Sigmoid colon (tissue), 7 donors: ENCODE measurements around the gene BMPR1A. TPM values are rescaled to one million over a fixed set of nuclear protein-coding genes. Genes with fewer than 3 reads are reported as not detected.

Experiments used
- DNase-seq: peaks from one replicate; pipeline ENCODE4 v3.0.0-alpha.2; 2019
- H3K27ac ChIP-seq, 4 donors: fragments of 200-600 bp; sonication (generic); one replicate each; pipeline ENCODE4 v1.5.1; 2016 to 2019; ENCODE audit warnings: mild to moderate bottlenecking in 1 of 4
- H3K27me3 ChIP-seq, 3 donors: fragments of 200-600 bp; sonication (generic); one replicate each; pipeline ENCODE4 v1.5.1; 2019; ENCODE audit warnings: mild to moderate bottlenecking in 1 of 3
- H3K36me3 ChIP-seq, 4 donors: fragments of 200-600 bp; sonication (generic); one replicate each; pipeline ENCODE4 v1.5.1; 2016 to 2019
- H3K4me1 ChIP-seq, 4 donors: fragments of 200-600 bp; sonication (generic); one replicate each; pipeline ENCODE4 v1.5.1; 2017 to 2019
- H3K4me3 ChIP-seq, 4 donors: fragments of 200-600 bp; sonication (generic); one replicate each; pipeline ENCODE4 v1.5.1; 2017 to 2019; ENCODE audit warnings: mild to moderate bottlenecking in 2 of 4, moderate library complexity in 1 of 4
- H3K9me3 ChIP-seq, 4 donors: fragments of 200-600 bp in 3 of 4; sonication (generic) in 3 of 4; one replicate each; pipeline versions ENCODE4 v1.5.1 to v1.6.1; 2013 to 2019
- EP300 ChIP-seq, 4 donors: sonication (generic); formaldehyde crosslinking; IDR thresholded peaks; one replicate each; pipeline ENCODE4 v1.6.1; 2017; ENCODE audit warnings: antibody characterized with exemption in 4 of 4
- POLR2A ChIP-seq, 2 donors: fragments of 450-650 bp; IDR thresholded peaks; one replicate each; pipeline ENCODE4 v1.6.1; 2016; ENCODE audit warnings: antibody characterized with exemption in 2 of 2, mild to moderate bottlenecking in 2 of 2, moderate library complexity in 2 of 2
- POLR2AphosphoS5 ChIP-seq, 4 donors: sonication (generic); formaldehyde crosslinking; IDR thresholded peaks; one replicate each; pipeline ENCODE4 v1.6.1; 2017; ENCODE audit warnings: antibody characterized with exemption in 4 of 4
- WGBS, 2 donors: extraction: QIAGEN DNeasy Blood & Tissue Kit; methylation state at CpG; one replicate each; pipeline ENCODE4 v1.1.7; 2013; 5-methylcytosine and 5-hydroxymethylcytosine counted together
- intact Hi-C: fragments of 100-400 bp; cut with DNase I; formaldehyde crosslinking; loops from one replicate; pipeline ENCODE4 v1.15.1; 2023
- polyA plus RNA-seq, 3 donors: library from polyadenylated mRNA; stranded (reverse); fragments of 200-250 nt; gene quantifications; one replicate each; pipeline ENCODE4 v1.2.3, GENCODE V29; 2013
- total RNA-seq, 4 donors: library from RNA; depleted of rRNA; stranded (reverse); fragments of >200 nt; gene quantifications; one replicate each; pipeline ENCODE4 v1.1.0, GENCODE V29; 2016
- TF ChIP-seq, protein P1 (sequence below), 4 experiments: fragments of 450-650 bp in 3 of 4; fragments of 200-600 bp in 1 of 4; IDR thresholded peaks; one replicate each; pipeline ENCODE4 v1.5.1; 2016 to 2019; ENCODE audit warnings: antibody characterized with exemption in 4 of 4, mild to moderate bottlenecking in 3 of 4, moderate library complexity in 2 of 4
- donor health status: healthy with polysubstance abuse.
- donor health status: Bipolar disorder and iron deficiency.
- donor health status: healthy.

Gene BMPR1A
- total and polyA plus RNA-seq, 7 donors: 5.5 to 145 (median 84.2) TPM

DNA sequence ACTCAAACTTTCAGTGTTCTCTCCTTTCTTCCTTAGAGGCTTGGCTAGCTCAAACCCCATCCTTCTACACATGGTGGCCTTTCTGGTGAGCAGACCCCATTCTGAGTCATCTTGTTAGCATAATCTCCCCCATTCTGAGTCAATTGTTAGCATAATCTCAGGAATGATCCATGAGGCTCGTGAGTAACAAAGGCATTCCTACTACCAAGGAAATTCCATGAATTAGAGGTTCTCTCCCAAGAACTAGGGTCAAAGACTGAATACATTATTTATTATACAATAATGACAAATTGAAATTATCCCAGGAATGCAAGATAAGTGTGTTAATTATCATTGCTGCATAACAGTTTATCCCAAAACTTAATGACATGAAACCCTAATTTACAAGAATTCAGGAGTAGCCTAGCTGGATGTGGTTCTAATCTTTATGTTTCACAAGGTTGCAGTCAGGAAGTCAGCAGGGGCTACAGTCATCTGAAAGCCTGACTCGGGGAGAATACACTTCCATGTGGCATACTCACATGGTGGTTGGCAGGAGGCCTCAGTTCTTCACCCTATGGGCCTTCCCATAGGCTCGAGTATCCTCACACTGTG is 100.8 kb downstream of the BMPR1A start:
- intact Hi-C loops: no loop called here
- Histone ChIP-seq H3K9me3 (no peaks in the 10 kb centered on the region), H3K4me1 (peaks cover 0 to 13% (median 1%) of the 10 kb centered on the region in 4 donors), H3K27me3 (no peaks in the 10 kb centered on the region), H3K36me3 (peaks cover 0 to 3% (median 0%) of the 10 kb centered on the region in 4 donors), H3K27ac (no peak overlapping the region), H3K4me3 (no peak overlapping the region)
- DNase-seq: no peak
- 66 to 83% methylated on average over 3 of the region's 3 CpGs for WGBS, 2 donors
- TF ChIP-seq, protein P1, sequence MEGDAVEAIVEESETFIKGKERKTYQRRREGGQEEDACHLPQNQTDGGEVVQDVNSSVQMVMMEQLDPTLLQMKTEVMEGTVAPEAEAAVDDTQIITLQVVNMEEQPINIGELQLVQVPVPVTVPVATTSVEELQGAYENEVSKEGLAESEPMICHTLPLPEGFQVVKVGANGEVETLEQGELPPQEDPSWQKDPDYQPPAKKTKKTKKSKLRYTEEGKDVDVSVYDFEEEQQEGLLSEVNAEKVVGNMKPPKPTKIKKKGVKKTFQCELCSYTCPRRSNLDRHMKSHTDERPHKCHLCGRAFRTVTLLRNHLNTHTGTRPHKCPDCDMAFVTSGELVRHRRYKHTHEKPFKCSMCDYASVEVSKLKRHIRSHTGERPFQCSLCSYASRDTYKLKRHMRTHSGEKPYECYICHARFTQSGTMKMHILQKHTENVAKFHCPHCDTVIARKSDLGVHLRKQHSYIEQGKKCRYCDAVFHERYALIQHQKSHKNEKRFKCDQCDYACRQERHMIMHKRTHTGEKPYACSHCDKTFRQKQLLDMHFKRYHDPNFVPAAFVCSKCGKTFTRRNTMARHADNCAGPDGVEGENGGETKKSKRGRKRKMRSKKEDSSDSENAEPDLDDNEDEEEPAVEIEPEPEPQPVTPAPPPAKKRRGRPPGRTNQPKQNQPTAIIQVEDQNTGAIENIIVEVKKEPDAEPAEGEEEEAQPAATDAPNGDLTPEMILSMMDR (IDR thresholded peaks at IDR 0.05): no peak
- TF ChIP-seq EP300 (IDR thresholded peaks at IDR 0.05) (no peak), POLR2A (IDR thresholded peaks at IDR 0.05) (no peak), POLR2AphosphoS5 (IDR thresholded peaks at IDR 0.05) (no peak)

DNA sequence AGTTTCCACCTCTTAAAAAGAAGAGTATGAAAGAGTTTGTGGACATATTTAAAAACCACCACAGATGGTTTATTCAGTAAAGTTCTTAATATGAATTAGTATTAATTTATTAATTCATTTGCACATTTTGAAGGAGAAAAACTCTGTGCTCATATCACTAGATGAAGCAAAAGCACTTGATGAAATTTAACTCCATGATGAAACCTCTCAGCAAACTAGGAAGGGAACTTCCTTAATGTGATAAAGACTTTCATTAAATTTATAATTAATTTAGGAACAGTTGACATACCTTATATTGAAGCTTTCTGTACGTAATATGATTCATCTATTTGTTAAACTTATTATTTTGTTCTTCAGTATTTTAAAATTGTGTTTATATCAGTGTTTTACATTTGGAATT is 101.6 kb downstream of the BMPR1A start:
- TF ChIP-seq EP300 (IDR thresholded peaks at IDR 0.05) (no peak), POLR2A (IDR thresholded peaks at IDR 0.05) (no peak), POLR2AphosphoS5 (IDR thresholded peaks at IDR 0.05) (no peak)
- TF ChIP-seq, protein P1 (IDR thresholded peaks at IDR 0.05): no peak
- intact Hi-C loops: no loop called here
- 95% methylated on average over 1 of the region's 1 CpG for WGBS, 2 donors
- H3K9me3 ChIP-seq: no peaks in the 10 kb centered on the region
- no peaks in the 10 kb centered on the region for H3K36me3 ChIP-seq
- peaks cover 0 to 20% (median 9%) of the 10 kb centered on the region in 4 donors for H3K4me1 ChIP-seq
- no peaks in the 10 kb centered on the region for H3K27me3 ChIP-seq
- no peak for DNase-seq
- no peak overlapping the region for H3K4me3 ChIP-seq
- no peak overlapping the region for H3K27ac ChIP-seq

DNA sequence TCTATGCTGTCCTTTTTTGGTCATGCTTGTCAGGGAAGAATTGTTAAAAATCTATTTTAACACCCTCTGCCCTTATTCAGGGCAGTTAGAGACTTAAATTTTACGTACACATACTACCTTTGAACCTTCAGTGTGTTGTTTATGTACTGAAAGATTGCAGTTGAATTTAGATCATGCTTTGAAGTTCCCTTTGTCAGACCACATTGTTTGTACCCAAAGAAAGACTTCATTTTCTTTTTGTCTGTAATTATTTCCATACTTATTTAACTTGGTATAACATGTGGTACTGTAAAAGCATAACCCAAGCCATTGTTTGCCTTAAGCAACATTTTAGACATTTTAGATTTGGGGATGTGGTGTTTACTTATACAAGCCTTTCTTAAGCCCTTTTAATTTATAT is 104.9 kb downstream of the BMPR1A start:
- H3K27ac ChIP-seq: no peak overlapping the region
- no peak for TF ChIP-seq EP300 (IDR thresholded peaks at IDR 0.05)
- no peak for TF ChIP-seq POLR2AphosphoS5 (IDR thresholded peaks at IDR 0.05)
- TF ChIP-seq, protein P1 (IDR thresholded peaks at IDR 0.05): no peak
- TF ChIP-seq POLR2A (IDR thresholded peaks at IDR 0.05): no peak
- H3K4me1 ChIP-seq: peaks cover 0 to 33% (median 32%) of the 10 kb centered on the region in 4 donors
- no peaks in the 10 kb centered on the region for H3K36me3 ChIP-seq
- DNase-seq: no peak
- H3K4me3 ChIP-seq: no peak overlapping the region
- intact Hi-C loops: no loop called here
- no peaks in the 10 kb centered on the region for H3K27me3 ChIP-seq
- H3K9me3 ChIP-seq: no peaks in the 10 kb centered on the region
- 38 to 56% methylated on average over 1 of the region's 1 CpG for WGBS, 2 donors

DNA sequence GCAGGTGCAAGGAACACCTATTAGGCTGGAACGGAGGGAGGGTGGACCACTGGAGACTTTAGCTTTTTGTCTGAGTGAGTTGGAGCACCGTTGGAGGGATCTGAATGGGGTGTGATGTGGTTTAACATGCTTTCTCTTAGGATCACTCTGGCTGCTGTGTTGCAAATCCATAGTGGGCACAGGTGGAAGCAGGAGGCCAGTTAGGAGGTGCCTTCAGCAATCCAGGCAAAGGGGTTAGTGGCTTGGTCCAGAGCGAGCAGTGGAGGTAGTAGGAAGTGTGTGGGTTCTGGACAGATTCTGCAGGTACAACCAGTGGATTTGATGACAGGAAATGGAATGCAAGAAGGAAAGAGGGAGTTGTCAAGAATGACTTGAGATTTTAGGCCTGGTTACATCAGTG is 106.0 kb downstream of the BMPR1A start:
- Histone ChIP-seq H3K4me1 (peaks cover 0 to 43% (median 38%) of the 10 kb centered on the region in 4 donors), H3K36me3 (no peaks in the 10 kb centered on the region), H3K27ac (peak overlapping the region in 1 of 4 donors; percentile 57), H3K4me3 (no peak overlapping the region), H3K9me3 (no peaks in the 10 kb centered on the region), H3K27me3 (no peaks in the 10 kb centered on the region)
- WGBS, 2 donors: 80 to 84% methylated on average over 3 of the region's 3 CpGs
- TF ChIP-seq POLR2A (IDR thresholded peaks at IDR 0.05) (no peak), EP300 (IDR thresholded peaks at IDR 0.05) (no peak), POLR2AphosphoS5 (IDR thresholded peaks at IDR 0.05) (no peak)
- TF ChIP-seq, protein P1 (IDR thresholded peaks at IDR 0.05): no peak
- intact Hi-C loops: no loop called here
- DNase-seq: no peak
